ENCODE measurements around the gene TAS2R60.

- TF ChIP-seq POLR2A (IDR thresholded peaks at IDR 0.05) = no peak
- TF ChIP-seq CTCF (IDR thresholded peaks at IDR 0.05) = no peak
- no peak for TF ChIP-seq POLR2AphosphoS5 (IDR thresholded peaks at IDR 0.05)
Measured at GRCh38 chr7:143463957-143464356, 20.7 kb downstream of the TAS2R60 start.

All from gastroesophageal sphincter (tissue), 3 donors.